Measurements from ENCODE around the gene GALNT10. TPM values are rescaled to one million over a fixed set of nuclear protein-coding genes. Genes with fewer than 3 reads are reported as not detected.

GALNT10 gene
- total and polyA plus RNA-seq, 9 of the 15 experiments (the other 6 are each of a cell fraction or from before 2014, with no cell fraction given): 4.6 to 37.1 (median 13.3) TPM

DNA sequence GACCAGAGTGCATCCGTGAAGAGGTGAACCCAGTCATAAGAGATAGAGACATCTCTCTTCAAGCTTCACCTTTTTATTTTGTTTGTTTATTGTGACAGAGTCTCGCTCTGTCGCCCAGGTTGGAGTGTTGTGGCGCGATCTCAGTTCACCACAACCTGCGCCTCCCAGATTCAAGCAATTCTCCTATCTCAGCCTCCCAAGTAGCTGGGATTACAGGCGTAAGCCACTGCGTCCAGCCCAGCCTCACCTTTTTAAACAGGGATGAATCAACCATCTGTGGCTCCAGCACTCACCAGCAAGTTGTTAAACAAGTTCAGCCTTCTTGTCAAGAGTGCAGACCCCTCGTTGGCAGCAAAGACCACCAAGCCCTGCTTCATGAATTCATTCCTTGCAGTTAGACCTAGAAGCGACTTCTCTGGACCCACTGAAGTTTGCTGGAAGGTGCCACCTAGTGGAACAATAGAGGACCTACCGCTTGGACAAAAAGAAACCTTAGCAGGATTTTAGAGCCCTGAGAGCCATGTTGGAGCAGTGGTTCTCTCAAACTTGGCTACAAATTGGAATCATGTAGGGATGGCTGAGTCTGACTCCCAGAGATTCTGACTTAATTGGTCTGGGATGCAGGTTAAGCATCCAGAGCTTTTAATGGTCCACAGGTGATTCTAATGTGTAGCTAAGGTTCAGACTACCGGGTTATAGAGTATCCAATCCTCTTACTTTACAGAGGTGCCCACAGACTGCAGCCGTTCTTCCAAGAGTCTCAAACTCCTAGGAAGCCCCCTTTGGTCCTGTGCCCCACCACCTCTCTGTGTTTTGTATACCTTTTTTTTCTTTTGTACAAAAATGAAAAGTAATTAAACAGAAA lies 10.5 kb upstream of the GALNT10 start:
- Histone ChIP-seq H4K20me1 (replicated peaks; ENCODE audit: control insufficient read depth, insufficient read depth, low read length) (no peaks in the 10 kb centered on the region), H3K9me3 (replicated peaks; ENCODE audit: control insufficient read depth, insufficient read depth, low read depth, low read length) (no peaks in the 10 kb centered on the region), H3K4me3 (no peak overlapping the region), H3K27ac (ENCODE audit: extremely low read depth, low read depth, low read length) (no peak overlapping the region), H3K9me1 (ENCODE audit: control insufficient read depth, insufficient read depth, low read length) (no peaks in the 10 kb centered on the region), H3K4me2 (ENCODE audit: insufficient read depth, low read length) (no peak overlapping the region), H2AFZ (ENCODE audit: low read depth, low read length) (no peak overlapping the region), H3K36me3 (ENCODE audit: control insufficient read depth, insufficient read depth, low read length) (no peaks in the 10 kb centered on the region), H3K9ac (ENCODE audit: insufficient read depth in 1 of 2, low read depth in 2 of 2, low read length in 2 of 2) (no peak overlapping the region), H3K4me1 (replicated peaks in 1 of 2; ENCODE audit: control insufficient read depth in 2 of 2, insufficient read depth in 2 of 2, low read length in 2 of 2) (no peaks in the 10 kb centered on the region), H3K27me3 (ENCODE audit: control insufficient read depth in 2 of 2, insufficient read depth in 2 of 2, low read length in 2 of 2) (peaks cover 5 to 21% of the 10 kb centered on the region in 2 experiments), H3K79me2 (ENCODE audit: control insufficient read depth, insufficient read depth, low read length) (no peaks in the 10 kb centered on the region)
- in situ Hi-C loops (cut with MboI) (loop anchor here (10.0 kb wide), 1 partner anchor 195 kb away; no protein-coding TSS in a partner anchor), intact Hi-C loops (cut with micrococcal nuclease) (loop anchor here (1.0 to 2.0 kb wide), 3 partner anchors 108 to 225 kb away; no protein-coding TSS in a partner anchor)
- FAIRE-seq (peak; percentile 95), ATAC-seq (peak; percentile 98), DNase-seq (ENCODE audit: extremely low read depth in 1 of 4, low spot score in 3 of 4) (peak; percentile 62 to 67 (median 65))
- POLR2A ChIA-PET: interaction anchor here (0.6 to 1.8 kb wide), 4 partner anchors 10 to 205 kb away, joined by 3 to 6 read pairs (median 4); partner anchors contain the start of gene GALNT10
- BruUV-seq (replicated peaks): no TSS peak
- WGBS (ENCODE audit: insufficient coverage, low coverage, missing lambda C conversion rate): 6% methylated on average over 13 of the region's 13 CpGs
- CTCF ChIA-PET (ENCODE audit: low intra/inter-chr PET ratio): interaction anchor here (1.1 to 1.8 kb wide), 3 partner anchors 108 to 205 kb away, joined by 3 to 7 read pairs (median 7); no protein-coding TSS in a partner anchor
- TF ChIP-seq DEAF1 (CRISPR knock-in tag; IDR thresholded peaks at IDR 0.05): peak; percentile 68
- peak; percentile 62; the same call in 1 of the 2 replicates for TF ChIP-seq REST (IDR thresholded peaks at IDR 0.05; ENCODE audit: borderline replicate concordance)
- TF ChIP-seq REST (CRISPR knock-in tag; IDR thresholded peaks at IDR 0.05; ENCODE audit: low read depth): no peak
- TF ChIP-seq, protein P1, sequence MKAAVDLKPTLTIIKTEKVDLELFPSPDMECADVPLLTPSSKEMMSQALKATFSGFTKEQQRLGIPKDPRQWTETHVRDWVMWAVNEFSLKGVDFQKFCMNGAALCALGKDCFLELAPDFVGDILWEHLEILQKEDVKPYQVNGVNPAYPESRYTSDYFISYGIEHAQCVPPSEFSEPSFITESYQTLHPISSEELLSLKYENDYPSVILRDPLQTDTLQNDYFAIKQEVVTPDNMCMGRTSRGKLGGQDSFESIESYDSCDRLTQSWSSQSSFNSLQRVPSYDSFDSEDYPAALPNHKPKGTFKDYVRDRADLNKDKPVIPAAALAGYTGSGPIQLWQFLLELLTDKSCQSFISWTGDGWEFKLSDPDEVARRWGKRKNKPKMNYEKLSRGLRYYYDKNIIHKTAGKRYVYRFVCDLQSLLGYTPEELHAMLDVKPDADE (conservative IDR thresholded peaks at IDR 0.05; ENCODE audit: control insufficient read depth, low read depth, low read length): no peak
- no peak for TF ChIP-seq SAFB2 (IDR thresholded peaks at IDR 0.05; ENCODE audit: borderline replicate concordance, low read depth, low read length, severe bottlenecking)
- TF ChIP-seq ZNF197 (CRISPR knock-in tag; IDR thresholded peaks at IDR 0.05; ENCODE audit: low read depth): no peak
- no peak for TF ChIP-seq MTA2 (IDR thresholded peaks at IDR 0.05; ENCODE audit: low read depth)

Measured in K562 (cell line).